MCF 10A (cell line): ENCODE results near the gene PRPF6. TPM values are rescaled to one million over a fixed set of nuclear protein-coding genes. Genes with fewer than 3 reads are reported as not detected.

Experiments
- BruUV-seq: library from RNA; stranded (reverse); fragments of 400-500 nt; replicated peaks from 2 replicates; lab custom pipeline; 2021; lab: Mats Ljungman, UMichigan
- CTCF ChIA-PET: fragments of 300-600 bp; sonication (Branson Sonifier 250); formaldehyde crosslinking; extraction: SDS; loops from one replicate; lab custom pipeline; 2021; ENCODE audit warnings: antibody characterized with exemption, inconsistent platforms; lab: Yijun Ruan, JAX
- POLR2A ChIA-PET: fragments of 300-600, 350-650 bp; sonication (Branson Sonifier 250); formaldehyde crosslinking; extraction: SDS; loops from one replicate; lab custom pipeline; 2020; ENCODE audit warnings: antibody characterized with exemption, inconsistent platforms; lab: Yijun Ruan, JAX
- DNase-seq: peaks from one replicate; pipeline ENCODE4 v3.0.0-alpha.2; 2018; ENCODE audit not compliant: unreplicated experiment
- H3K27ac Mint-ChIP-seq: one replicate; pipeline ENCODE4 v1.8.0; 2022; ENCODE audit warnings: mild to moderate bottlenecking, low read depth, mixed read lengths; ENCODE audit not compliant: unreplicated experiment
- H3K27me3 Mint-ChIP-seq: one replicate; pipeline ENCODE4 v1.8.0; 2022; ENCODE audit warnings: mixed read lengths; ENCODE audit not compliant: insufficient read depth, unreplicated experiment
- H3K36me3 Mint-ChIP-seq: one replicate; pipeline ENCODE4 v1.8.0; 2022; ENCODE audit warnings: mild to moderate bottlenecking, moderate library complexity, mixed read lengths; ENCODE audit not compliant: insufficient read depth, unreplicated experiment
- H3K4me1 Mint-ChIP-seq: one replicate; pipeline ENCODE4 v1.8.0; 2022; ENCODE audit warnings: mixed read lengths; ENCODE audit not compliant: insufficient read depth, unreplicated experiment
- H3K4me3 Mint-ChIP-seq: one replicate; pipeline ENCODE4 v1.8.0; 2022; ENCODE audit warnings: mild to moderate bottlenecking, moderate library complexity, mixed read lengths; ENCODE audit not compliant: unreplicated experiment
- H3K9me3 Mint-ChIP-seq: one replicate; pipeline ENCODE4 v1.8.0; 2022; ENCODE audit warnings: mixed read lengths; ENCODE audit not compliant: unreplicated experiment
- CTCF ChIP-seq: fragments of 200-600 bp; IDR thresholded peaks from one replicate; pipeline ENCODE4 v1.8.0; 2022; ENCODE audit warnings: antibody characterized with exemption, mild to moderate bottlenecking; ENCODE audit not compliant: unreplicated experiment
- intact Hi-C: fragments of 100-400 bp; cut with micrococcal nuclease; formaldehyde crosslinking; loops from 2 replicates; pipeline ENCODE4 v1.14.1; 2022
- total RNA-seq: library from RNA; stranded (reverse); gene quantifications from 2 replicates; pipeline ENCODE4 v1.2.3, GENCODE V29; 2022

Gene PRPF6
- total RNA-seq, 1 experiment from 2014 or later, result 70.9 TPM

GRCh38 chr20:63978319-63979228 lies 2.4 kb upstream of the PRPF6 start:
- intact Hi-C loops, result loop anchor here (2.0 kb wide), 1 partner anchor 142 kb away; no protein-coding TSS in a partner anchor
- no TSS peak for BruUV-seq
- peak overlapping the region; percentile 79 for H3K4me3 Mint-ChIP-seq
- peaks cover 16% of the 10 kb centered on the region for H3K36me3 Mint-ChIP-seq
- CTCF ChIA-PET, result interaction anchor here (0.7 to 2.3 kb wide), 5 partner anchors 8 to 113 kb away, joined by 3 to 9 read pairs (median 5); partner anchors contain the start of gene TPD52L2
- peak overlapping the region; percentile 49 for H3K27ac Mint-ChIP-seq
- no peaks in the 10 kb centered on the region for H3K9me3 Mint-ChIP-seq
- peak; percentile 76 for DNase-seq
- peaks cover 37% of the 10 kb centered on the region for H3K4me1 Mint-ChIP-seq
- POLR2A ChIA-PET, result interaction anchor here (1.1 to 4.5 kb wide), 9 partner anchors 11 to 457 kb away, joined by 3 to 93 read pairs (median 23); partner anchors contain the start of genes ARFRP1, DNAJC5, OPRL1 and PPDPF
- TF ChIP-seq CTCF, result no peak
- no peaks in the 10 kb centered on the region for H3K27me3 Mint-ChIP-seq

DNA sequence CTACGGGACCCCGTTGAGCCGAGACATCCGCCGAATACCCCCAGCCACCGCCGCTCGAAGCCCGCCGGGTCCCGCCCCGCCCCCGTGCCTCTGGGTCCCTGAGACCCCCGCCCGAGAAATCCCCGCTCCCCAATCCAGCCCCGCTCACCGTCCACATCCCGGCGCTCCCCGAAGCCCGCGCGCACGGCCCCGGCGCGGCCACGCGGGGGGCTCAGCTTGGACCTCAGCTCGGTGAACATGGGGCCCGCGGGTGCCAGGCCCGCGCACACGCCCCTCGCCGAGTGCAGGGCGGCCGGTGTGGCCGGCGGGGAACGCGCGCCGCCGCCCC lies 1.7 kb upstream of the PRPF6 start:
- peak overlapping the region; percentile 79 for H3K4me3 Mint-ChIP-seq
- H3K27ac Mint-ChIP-seq, result no peak overlapping the region
- H3K4me1 Mint-ChIP-seq, result peaks cover 30% of the 10 kb centered on the region
- TF ChIP-seq CTCF, result no peak
- peaks cover 22% of the 10 kb centered on the region for H3K36me3 Mint-ChIP-seq
- H3K9me3 Mint-ChIP-seq, result no peaks in the 10 kb centered on the region
- BruUV-seq, result no TSS peak
- ChIA-PET POLR2A (interaction anchor here (1.1 to 4.5 kb wide), 12 partner anchors 12 to 458 kb away, joined by 3 to 93 read pairs (median 24); partner anchors contain the start of genes ARFRP1, DNAJC5, GMEB2 and OPRL1), CTCF (interaction anchor here (0.7 to 4.5 kb wide), 9 partner anchors 8 to 352 kb away, joined by 3 to 31 read pairs (median 5); partner anchors contain the start of gene LKAAEAR1)
- intact Hi-C loops, result loop anchor here (2.0 kb wide), 1 partner anchor 142 kb away; no protein-coding TSS in a partner anchor
- no peak for DNase-seq
- no peaks in the 10 kb centered on the region for H3K27me3 Mint-ChIP-seq

GRCh38 chr20:63979557-63980316 lies 1.2 kb upstream of the PRPF6 start, which contains the start of gene SAMD10:
Gene SAMD10, minus strand, starts transcription at chr20:63979642. Its CDS starts 175 bp downstream, at chr20:63979467.
- CTCF ChIA-PET, result interaction anchor here (0.6 to 4.5 kb wide), 37 partner anchors 9 to 1038 kb away, joined by 3 to 31 read pairs (median 4); partner anchors contain the start of genes LKAAEAR1, TCEA2 and TPD52L2
- peaks cover 30% of the 10 kb centered on the region for H3K4me1 Mint-ChIP-seq

More at GRCh38 chr20:63979557-63980316, 1.2 kb upstream of the PRPF6 start, which contains the start of gene SAMD10:
- POLR2A ChIA-PET, result interaction anchor here (0.5 to 4.5 kb wide), 36 partner anchors 8 to 1613 kb away, joined by 3 to 93 read pairs (median 5); partner anchors contain the start of genes ARFRP1, DNAJC5, GMEB2 and LAMA5
- TF ChIP-seq CTCF, result no peak
- Mint-ChIP-seq H3K36me3 (peaks cover 28% of the 10 kb centered on the region), H3K9me3 (no peaks in the 10 kb centered on the region), H3K27me3 (no peaks in the 10 kb centered on the region), H3K4me3 (peak within 1 kb of the TSS; percentile 79), H3K27ac (peak within 1 kb of the TSS; percentile 92)
- intact Hi-C loops, result loop anchor here (2.0 to 5.0 kb wide), 3 partner anchors 59 to 141 kb away; partner anchors contain the start of gene TCEA2
- no peak for DNase-seq
- BruUV-seq, result no TSS peak
